ENCODE measurements around the gene FAM171A1. TPM values are rescaled to one million over a fixed set of nuclear protein-coding genes. Genes with fewer than 3 reads are reported as not detected.

Gene FAM171A1
- total and polyA plus RNA-seq, 7 experiments from 2014 or later = 3.2 to 14.5 (median 7.2) TPM

- Mint-ChIP-seq H3K4me3 (peak overlapping the region; percentile 1 to 81 (median 59)), H3K4me1 (peaks cover 15 to 60% (median 48%) of the 10 kb centered on the region in 7 donors), H3K9me3 (no peaks in the 10 kb centered on the region), H3K27me3 (no peaks in the 10 kb centered on the region), H3K27ac (peak overlapping the region in 8 of 9 donors; percentile 51 to 92 (median 86)), H3K36me3 (peaks cover 0 to 7% (median 3%) of the 10 kb centered on the region in 5 donors)
- Histone ChIP-seq H3K4me1 (ENCODE audit: control insufficient read depth in 2 of 2, insufficient read depth in 2 of 2, low read length in 2 of 2) (peaks cover 9 to 19% of the 10 kb centered on the region in 2 donors), H3K9me3 (ENCODE audit: control insufficient read depth in 2 of 3, low read length in 3 of 3) (no peaks in the 10 kb centered on the region), H3K4me3 (ENCODE audit: low read length) (no peak overlapping the region), H3K27ac (ENCODE audit: low read depth, low read length) (no peak overlapping the region), H3K27me3 (ENCODE audit: control insufficient read depth in 2 of 2, insufficient read depth in 2 of 2, low read length in 2 of 2) (no peaks in the 10 kb centered on the region), H3K36me3 (ENCODE audit: control insufficient read depth in 2 of 3, insufficient read depth in 3 of 3, low read length in 3 of 3) (no peaks in the 10 kb centered on the region)
- POLR2A ChIA-PET = interaction anchor here (0.7 to 4.2 kb wide), 6 partner anchors 10 to 29 kb away, joined by 3 to 29 read pairs (median 10); partner anchors contain the start of gene NMT2
- CTCF ChIA-PET = interaction anchor here (1.5 kb wide), 1 partner anchor 53 kb away, joined by 3 read pairs; no protein-coding TSS in a partner anchor
- intact Hi-C loops (cut with micrococcal nuclease) = loop anchor here (1.0 kb wide), 3 partner anchors 12 to 28 kb away; no protein-coding TSS in a partner anchor
- no peak for ATAC-seq
- DNase-seq = no peak
Observed at GRCh38 chr10:15197276-15197675, 173.8 kb downstream of the FAM171A1 start.

- Mint-ChIP-seq H3K9me3 (no peaks in the 10 kb centered on the region), H3K4me3 (peak overlapping the region in 8 of 10 donors; percentile 27 to 73 (median 40)), H3K36me3 (peaks cover 0 to 11% (median 3%) of the 10 kb centered on the region in 5 donors), H3K27ac (peak overlapping the region in 8 of 9 donors; percentile 20 to 90 (median 78)), H3K27me3 (no peaks in the 10 kb centered on the region), H3K4me1 (peaks cover 15 to 62% (median 51%) of the 10 kb centered on the region in 7 donors)
- no peaks in the 10 kb centered on the region for H3K9me3 ChIP-seq (ENCODE audit: control insufficient read depth in 2 of 3, low read length in 3 of 3)
- POLR2A ChIA-PET = interaction anchor here (0.7 to 4.2 kb wide), 5 partner anchors 11 to 28 kb away, joined by 3 to 29 read pairs (median 17); partner anchors contain the start of gene NMT2
- H3K27ac ChIP-seq (ENCODE audit: low read depth, low read length) = no peak overlapping the region
- no peaks in the 10 kb centered on the region for H3K27me3 ChIP-seq (ENCODE audit: control insufficient read depth in 2 of 2, insufficient read depth in 2 of 2, low read length in 2 of 2)
- no peak overlapping the region for H3K4me3 ChIP-seq (ENCODE audit: low read length)
- intact Hi-C loops (cut with micrococcal nuclease) = no loop called here
- H3K4me1 ChIP-seq (ENCODE audit: control insufficient read depth in 2 of 2, insufficient read depth in 2 of 2, low read length in 2 of 2) = peaks cover 9 to 19% of the 10 kb centered on the region in 2 donors
- DNase-seq (peak in 1 of 9 donors; percentile 21), ATAC-seq (no peak)
- H3K36me3 ChIP-seq (ENCODE audit: control insufficient read depth in 2 of 3, insufficient read depth in 3 of 3, low read length in 3 of 3) = no peaks in the 10 kb centered on the region
- CTCF ChIA-PET = interaction anchor here (0.5 to 1.5 kb wide), 5 partner anchors 9 to 54 kb away, joined by 3 read pairs; no protein-coding TSS in a partner anchor
Observed at GRCh38 chr10:15196021-15196834, 174.9 kb downstream of the FAM171A1 start.

DNA sequence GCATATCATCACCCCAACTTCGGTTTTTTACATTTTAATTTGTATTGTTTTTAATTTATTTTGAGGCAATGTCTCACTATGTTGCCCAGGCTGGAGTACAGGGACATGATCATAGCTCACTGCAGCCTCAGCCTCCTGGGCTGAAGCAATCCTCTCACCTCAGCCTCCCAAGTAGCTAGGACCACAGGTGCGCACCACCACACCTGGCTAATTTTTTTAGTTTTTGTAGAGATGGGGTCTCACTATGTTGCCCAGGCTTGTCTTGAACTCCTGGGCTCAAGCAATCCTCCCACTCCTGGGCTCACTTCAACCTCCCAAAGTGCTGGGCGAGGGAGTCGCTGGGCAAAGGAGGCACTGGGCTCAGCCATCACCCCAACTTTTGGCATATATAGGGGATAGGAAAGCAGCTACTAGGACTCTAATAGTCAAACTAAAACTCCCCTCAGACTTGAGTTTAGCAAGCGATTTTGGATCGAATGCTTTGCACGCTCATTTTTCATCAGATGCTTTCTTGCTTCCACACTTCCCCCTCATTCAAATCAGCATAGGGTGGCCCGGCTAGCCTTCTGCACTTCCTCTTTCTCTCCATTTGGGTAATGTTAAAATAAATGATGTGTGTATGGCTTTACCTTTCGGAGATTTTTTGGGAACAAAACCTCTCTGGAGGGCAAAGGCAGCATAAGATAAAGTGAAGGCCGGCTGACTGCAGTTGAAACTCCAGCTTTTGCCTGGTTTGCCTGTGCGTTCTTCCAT lies 181.8 kb downstream of the FAM171A1 start:
- H3K4me1 Mint-ChIP-seq = peaks cover 22 to 73% (median 60%) of the 10 kb centered on the region in 7 donors
- POLR2A ChIA-PET = interaction anchor here (1.0 to 13.8 kb wide), 5 partner anchors 9 to 19 kb away, joined by 3 to 217 read pairs (median 4); partner anchors contain the start of gene NMT2

DNA sequence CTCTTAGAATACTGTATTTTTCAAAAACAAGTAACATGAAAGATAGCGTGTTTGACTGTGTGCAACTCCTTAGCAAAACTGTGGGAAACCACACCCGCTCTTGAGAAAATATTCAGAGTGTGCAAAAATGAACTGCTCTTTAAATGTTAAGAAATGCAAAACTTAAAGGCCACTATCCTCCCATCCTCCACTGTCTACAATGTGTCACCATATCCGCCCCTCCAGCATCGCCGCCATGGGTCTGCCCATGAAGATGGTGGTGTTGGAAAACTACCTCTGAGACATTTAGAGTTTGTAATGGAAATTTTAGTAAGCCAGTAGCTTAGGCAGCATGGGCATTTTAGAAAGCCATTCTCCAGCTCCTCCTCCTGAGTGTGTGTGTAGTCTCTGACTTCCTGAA lies 182.5 kb downstream of the FAM171A1 start:
- intact Hi-C loops (cut with micrococcal nuclease) = loop anchor here (1.0 to 2.0 kb wide), 3 partner anchors 19 to 21 kb away; no protein-coding TSS in a partner anchor
- no peaks in the 10 kb centered on the region for H3K36me3 ChIP-seq (ENCODE audit: control insufficient read depth in 2 of 3, insufficient read depth in 3 of 3, low read length in 3 of 3)
- peak in 6 of 9 donors; percentile 10 to 43 (median 32) for DNase-seq
- ChIA-PET POLR2A (interaction anchor here (1.0 to 13.8 kb wide), 3 partner anchors 9 to 18 kb away, joined by 3 to 217 read pairs (median 4); partner anchors contain the start of gene NMT2), CTCF (no interaction called here)
- no peaks in the 10 kb centered on the region for H3K9me3 ChIP-seq (ENCODE audit: control insufficient read depth in 2 of 3, low read length in 3 of 3)
- Mint-ChIP-seq H3K4me3 (peak overlapping the region in 9 of 10 donors; percentile 56 to 79 (median 69)), H3K36me3 (peaks cover 0 to 30% (median 5%) of the 10 kb centered on the region in 5 donors), H3K27me3 (no peaks in the 10 kb centered on the region), H3K9me3 (peaks cover 0 to 5% (median 0%) of the 10 kb centered on the region in 11 donors), H3K27ac (peak overlapping the region; percentile 41 to 94 (median 88)), H3K4me1 (peaks cover 22 to 71% (median 57%) of the 10 kb centered on the region in 7 donors)
- peak; percentile 34 for ATAC-seq
- H3K4me3 ChIP-seq (ENCODE audit: low read length) = peak overlapping the region; percentile 10
- peaks cover 10 to 48% of the 10 kb centered on the region in 2 donors for H3K4me1 ChIP-seq (ENCODE audit: control insufficient read depth in 2 of 2, insufficient read depth in 2 of 2, low read length in 2 of 2)
- no peaks in the 10 kb centered on the region for H3K27me3 ChIP-seq (ENCODE audit: control insufficient read depth in 2 of 2, insufficient read depth in 2 of 2, low read length in 2 of 2)
- H3K27ac ChIP-seq (ENCODE audit: low read depth, low read length) = no peak overlapping the region

More for the DNA sequence above, 181.8 kb downstream of the FAM171A1 start:
- peak overlapping the region in 9 of 10 donors; percentile 39 to 79 (median 66) for H3K4me3 Mint-ChIP-seq
- DNase-seq = no peak
- H3K27me3 Mint-ChIP-seq = no peaks in the 10 kb centered on the region
- H3K27ac Mint-ChIP-seq = peak overlapping the region; percentile 59 to 94 (median 88)
- Histone ChIP-seq H3K27ac (ENCODE audit: low read depth, low read length) (no peak overlapping the region), H3K9me3 (ENCODE audit: control insufficient read depth in 2 of 3, low read length in 3 of 3) (no peaks in the 10 kb centered on the region), H3K36me3 (ENCODE audit: control insufficient read depth in 2 of 3, insufficient read depth in 3 of 3, low read length in 3 of 3) (no peaks in the 10 kb centered on the region), H3K4me3 (ENCODE audit: low read length) (no peak overlapping the region), H3K4me1 (ENCODE audit: control insufficient read depth in 2 of 2, insufficient read depth in 2 of 2, low read length in 2 of 2) (peaks cover 10 to 48% of the 10 kb centered on the region in 2 donors), H3K27me3 (ENCODE audit: control insufficient read depth in 2 of 2, insufficient read depth in 2 of 2, low read length in 2 of 2) (no peaks in the 10 kb centered on the region)
- H3K9me3 Mint-ChIP-seq = peaks cover 0 to 5% (median 0%) of the 10 kb centered on the region in 11 donors
- peaks cover 0 to 32% (median 0%) of the 10 kb centered on the region in 5 donors for H3K36me3 Mint-ChIP-seq
- peak; percentile 55 for ATAC-seq
- intact Hi-C loops (cut with micrococcal nuclease) = loop anchor here (1.0 to 2.0 kb wide), 2 partner anchors 19 to 20 kb away; no protein-coding TSS in a partner anchor
- CTCF ChIA-PET = interaction anchor here (0.6 kb wide), 1 partner anchor 93 kb away, joined by 4 read pairs; no protein-coding TSS in a partner anchor

GRCh38 chr10:15183689-15184481 lies 187.2 kb downstream of the FAM171A1 start:
- POLR2A ChIA-PET = interaction anchor here (1.2 to 13.8 kb wide), 4 partner anchors 13 to 84 kb away, joined by 3 to 217 read pairs (median 19); partner anchors contain the start of gene NMT2
- Mint-ChIP-seq H3K9me3 (peaks cover 0 to 12% (median 3%) of the 10 kb centered on the region in 11 donors), H3K27me3 (peaks cover 0 to 4% (median 0%) of the 10 kb centered on the region in 5 donors)

More at GRCh38 chr10:15183689-15184481, 187.2 kb downstream of the FAM171A1 start:
- no peak for ATAC-seq
- Mint-ChIP-seq H3K4me1 (peaks cover 23 to 64% (median 54%) of the 10 kb centered on the region in 7 donors), H3K4me3 (peak overlapping the region in 1 of 10 donors; percentile 63), H3K36me3 (peaks cover 0 to 22% (median 4%) of the 10 kb centered on the region in 5 donors), H3K27ac (peak overlapping the region in 8 of 9 donors; percentile 8 to 94 (median 48))
- intact Hi-C loops (cut with micrococcal nuclease) = no loop called here
- H3K9me3 ChIP-seq (ENCODE audit: control insufficient read depth in 2 of 3, low read length in 3 of 3) = no peaks in the 10 kb centered on the region
- no peak for DNase-seq
- H3K36me3 ChIP-seq (ENCODE audit: control insufficient read depth in 2 of 3, insufficient read depth in 3 of 3, low read length in 3 of 3) = no peaks in the 10 kb centered on the region
- H3K4me1 ChIP-seq (ENCODE audit: control insufficient read depth in 2 of 2, insufficient read depth in 2 of 2, low read length in 2 of 2) = peaks cover 10 to 34% of the 10 kb centered on the region in 2 donors
- H3K27ac ChIP-seq (ENCODE audit: low read depth, low read length) = no peak overlapping the region
- H3K27me3 ChIP-seq (ENCODE audit: control insufficient read depth in 2 of 2, insufficient read depth in 2 of 2, low read length in 2 of 2) = no peaks in the 10 kb centered on the region
- CTCF ChIA-PET = interaction anchor here (1.2 to 1.4 kb wide), 2 partner anchors 15 to 27 kb away, joined by 3 read pairs; partner anchors contain the start of gene NMT2
- no peak overlapping the region for H3K4me3 ChIP-seq (ENCODE audit: low read length)
